NB4 (cell line): Measurements from ENCODE around the gene SEMA5B.

ENCODE experiments used
- DNase-seq: peaks from one replicate; pipeline ENCODE4 v3.0.0; 2010; ENCODE audit warnings: low read depth
- H3K4me3 ChIP-seq: one replicate; pipeline ENCODE4 v1.5.1; 2011; ENCODE audit warnings: mild to moderate bottlenecking, low read depth, low read length, moderate library complexity
- CTCF ChIP-seq: IDR thresholded peaks from one replicate; pipeline ENCODE4 v1.5.1; 2012; ENCODE audit warnings: low read depth, low read length
- MAX ChIP-seq: IDR thresholded peaks from 2 replicates; pipeline ENCODE4 v1.6.1; 2011; ENCODE audit warnings: low read depth, low read length
- MYC ChIP-seq: IDR thresholded peaks from 2 replicates; pipeline ENCODE4 v1.6.1; 2011; ENCODE audit warnings: low read depth, low read length
- POLR2A ChIP-seq: IDR thresholded peaks from 2 replicates; pipeline ENCODE4 v1.6.1; 2011; ENCODE audit warnings: mild to moderate bottlenecking; ENCODE audit not compliant: insufficient read length; ENCODE audit errors: extremely low read depth

Gene SEMA5B

GRCh38 chr3:123015596-123015995 is 12.0 kb downstream of the SEMA5B start:
- no peak overlapping the region for H3K4me3 ChIP-seq
- no peak for DNase-seq
- TF ChIP-seq MYC (no peak), CTCF (no peak), POLR2A (no peak), MAX (no peak)

GRCh38 chr3:123013876-123014275 is 13.7 kb downstream of the SEMA5B start:
- TF ChIP-seq CTCF (no peak), MYC (no peak), POLR2A (no peak), MAX (no peak)
- DNase-seq, result no peak
- H3K4me3 ChIP-seq, result no peak overlapping the region

- DNase-seq, result no peak
- H3K4me3 ChIP-seq, result no peak overlapping the region
- TF ChIP-seq CTCF (no peak), MAX (no peak), MYC (no peak), POLR2A (no peak)
These were observed 14.9 kb downstream of the SEMA5B start for GRCh38 chr3:123012652-123013051.

- no peak for DNase-seq
- H3K4me3 ChIP-seq, result no peak overlapping the region
- no peak for TF ChIP-seq MAX
- TF ChIP-seq CTCF, result no peak
- TF ChIP-seq MYC, result no peak
- no peak for TF ChIP-seq POLR2A
These were observed 16.1 kb downstream of the SEMA5B start for GRCh38 chr3:123011447-123011846.

- DNase-seq, result no peak
- no peak overlapping the region for H3K4me3 ChIP-seq
- TF ChIP-seq CTCF, result no peak
- no peak for TF ChIP-seq POLR2A
- no peak for TF ChIP-seq MYC
- TF ChIP-seq MAX, result no peak
These were observed 18.7 kb downstream of the SEMA5B start for GRCh38 chr3:123008840-123009239.

DNA sequence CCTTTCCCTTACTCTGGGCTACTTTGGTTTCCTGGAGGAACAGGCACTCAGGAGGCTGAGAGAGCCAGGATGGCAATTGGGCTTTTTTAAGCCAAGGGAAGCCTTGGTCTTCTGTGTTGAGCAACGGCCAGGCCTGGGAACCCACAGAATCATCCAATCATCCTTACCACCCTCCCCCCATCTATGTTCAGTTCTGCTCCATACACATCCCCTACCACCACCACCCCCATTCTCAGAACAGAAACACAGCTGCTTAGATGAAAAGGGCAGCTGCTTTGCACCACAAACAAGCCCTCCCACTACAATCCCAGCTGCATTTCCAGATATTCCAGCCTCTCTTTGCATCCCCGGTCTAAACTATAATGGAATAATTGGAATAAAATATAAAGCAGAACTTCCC is 21.0 kb downstream of the SEMA5B start:
- H3K4me3 ChIP-seq, result no peak overlapping the region
- no peak for DNase-seq
- TF ChIP-seq MYC, result no peak
- TF ChIP-seq POLR2A, result no peak
- TF ChIP-seq MAX, result no peak
- no peak for TF ChIP-seq CTCF
